GM10847 (cell line): ENCODE results near the gene PELO.

Experiments
- POLR2A ChIP-seq: IDR thresholded peaks from 2 replicates; pipeline ENCODE4 v1.6.1; 2011; ENCODE audit not compliant: insufficient read length; ENCODE audit errors: extremely low read depth

Gene PELO

DNA sequence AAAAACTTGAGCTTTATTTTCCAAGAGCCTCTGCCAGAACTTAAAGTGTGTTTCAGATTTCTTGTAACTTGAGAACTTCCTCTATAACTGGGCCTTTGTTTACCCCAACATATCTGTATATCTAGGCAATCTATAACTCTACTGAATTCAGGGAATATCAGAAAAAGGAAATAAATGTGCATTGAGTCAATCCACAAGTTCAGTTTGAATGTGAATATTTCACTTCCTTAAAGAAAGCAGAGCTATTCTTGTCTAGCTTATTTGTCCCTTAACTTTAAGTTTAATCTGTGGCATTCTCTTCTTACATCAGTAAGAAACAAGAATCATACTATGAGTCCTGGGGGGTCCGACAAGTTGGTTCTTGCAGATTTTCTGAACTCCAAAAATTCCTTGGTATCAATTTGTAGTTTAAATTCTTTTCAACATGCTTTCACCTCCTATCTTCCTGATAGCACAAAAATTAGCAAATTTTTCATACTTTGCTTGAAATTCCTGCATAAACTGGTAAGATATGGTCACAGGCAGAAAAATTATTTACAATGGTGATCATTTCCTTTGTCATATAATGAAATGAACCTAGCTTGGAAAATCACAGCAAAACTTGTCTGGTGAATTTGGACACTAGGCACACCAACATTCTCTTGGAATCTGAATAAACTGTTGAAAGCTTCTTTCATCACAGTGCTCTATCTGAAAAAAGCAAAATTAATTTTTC lies 19.8 kb upstream of the PELO start:
- TF ChIP-seq POLR2A = no peak

- no peak for TF ChIP-seq POLR2A
Observed at GRCh38 chr5:52769061-52769460, 18.7 kb upstream of the PELO start.

DNA sequence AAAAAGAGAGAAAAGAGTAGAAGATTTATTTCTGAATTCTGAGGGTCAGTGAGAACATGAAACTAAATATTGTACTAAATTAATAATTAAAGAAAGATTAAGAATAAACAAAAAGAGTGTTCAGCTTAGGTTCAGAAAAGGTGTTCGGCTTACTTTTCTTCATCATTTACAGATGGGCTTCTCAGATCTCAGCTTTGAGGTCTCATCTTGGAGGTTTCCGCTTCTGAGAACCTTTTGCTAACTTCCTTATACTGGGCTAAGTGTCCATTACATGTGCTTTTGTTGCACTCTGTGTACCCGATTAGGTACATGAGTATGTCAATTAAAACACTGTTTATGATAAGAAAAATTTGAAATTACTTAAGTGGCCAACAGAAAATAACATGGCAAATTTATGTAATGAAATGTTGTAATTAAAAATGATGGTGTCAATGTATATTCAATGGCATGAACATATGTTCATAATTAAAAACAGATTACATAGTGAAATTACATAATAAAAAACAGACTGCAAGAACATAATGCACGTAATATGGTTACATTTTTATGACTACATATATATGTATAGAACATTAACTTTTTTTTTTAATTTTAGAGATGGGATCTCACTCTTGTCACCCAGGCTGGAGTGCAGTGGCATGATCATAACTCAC lies 17.3 kb upstream of the PELO start:
- no peak for TF ChIP-seq POLR2A

DNA sequence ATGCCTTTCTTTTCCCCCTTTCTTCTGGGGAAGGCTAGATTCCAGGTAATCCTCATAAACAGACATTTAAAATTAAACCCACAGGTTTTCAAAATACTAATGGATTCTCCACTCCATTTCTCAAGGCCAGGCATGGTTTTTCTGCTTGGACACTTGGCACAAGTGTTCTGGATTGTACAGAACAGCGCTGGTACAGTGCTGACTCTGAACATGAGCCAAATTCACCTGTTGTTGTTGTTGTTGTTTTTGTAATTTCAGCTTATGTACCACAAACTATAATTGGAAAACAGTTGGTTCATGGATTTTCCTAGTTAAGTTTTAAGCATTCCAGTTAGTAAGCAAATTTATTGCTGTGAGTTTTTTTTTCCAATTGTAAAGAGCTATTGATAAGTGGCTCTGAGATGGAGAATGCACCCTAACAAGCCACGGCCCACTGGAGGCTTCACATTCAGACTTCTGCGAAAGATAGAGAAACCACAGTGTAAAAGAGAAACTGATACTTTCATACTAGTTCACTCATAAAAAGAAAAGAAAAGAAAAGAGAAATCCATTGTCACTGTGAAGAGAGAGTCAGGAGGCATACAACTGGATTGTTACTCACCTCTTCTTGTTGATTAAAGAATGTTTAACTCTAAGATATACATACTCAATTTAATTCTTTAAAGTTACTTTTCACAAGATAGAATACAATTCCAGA lies 16.2 kb upstream of the PELO start:
- no peak for TF ChIP-seq POLR2A

DNA sequence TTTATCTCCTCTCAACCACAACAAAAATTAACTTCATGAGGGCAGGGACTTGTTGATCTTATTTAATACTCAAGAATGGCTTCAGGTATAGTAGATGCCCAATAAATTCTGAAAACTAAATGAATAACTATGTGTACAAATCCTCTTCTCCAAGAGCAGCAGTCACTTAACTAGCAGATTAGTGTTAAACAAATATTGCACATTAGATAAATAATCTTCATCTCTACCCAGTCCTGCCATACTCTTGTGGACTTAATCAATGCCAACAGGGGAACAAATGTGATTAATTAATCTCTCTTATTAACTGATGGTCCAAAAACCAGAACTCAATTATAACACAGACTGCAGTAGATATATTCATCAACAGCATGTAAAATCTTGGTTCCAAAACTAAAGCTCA lies 15.0 kb upstream of the PELO start:
- TF ChIP-seq POLR2A = no peak

DNA sequence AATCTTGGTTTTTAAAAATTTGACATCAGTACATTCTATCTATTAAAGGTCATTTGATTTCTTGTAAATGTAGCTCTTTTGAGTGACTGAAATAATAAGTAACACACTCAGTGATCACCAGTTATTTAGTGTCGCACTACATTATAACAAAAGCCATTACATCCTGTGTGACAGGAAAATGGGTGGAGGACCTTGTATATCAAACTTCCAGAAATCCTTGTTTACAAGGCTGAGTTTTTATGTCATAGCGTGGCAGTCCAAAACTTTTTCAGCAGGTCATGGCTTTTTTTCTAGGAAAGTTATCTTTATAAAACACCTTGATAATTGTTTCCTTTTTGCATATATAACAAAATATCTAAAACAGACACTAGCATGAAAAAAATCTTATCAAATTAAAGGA lies 14.4 kb upstream of the PELO start:
- TF ChIP-seq POLR2A = no peak

GRCh38 chr5:52774005-52774410 lies 13.7 kb upstream of the PELO start:
- no peak for TF ChIP-seq POLR2A

- TF ChIP-seq POLR2A = no peak
Observed at GRCh38 chr5:52776116-52776515, 11.6 kb upstream of the PELO start.

GRCh38 chr5:52777186-52777585 lies 10.5 kb upstream of the PELO start:
- no peak for TF ChIP-seq POLR2A

- TF ChIP-seq POLR2A = no peak
Observed at GRCh38 chr5:52778781-52779180, 8.9 kb upstream of the PELO start.

GRCh38 chr5:52779213-52779612 lies 8.5 kb upstream of the PELO start:
- no peak for TF ChIP-seq POLR2A

GRCh38 chr5:52783226-52783959 lies 4.3 kb upstream of the PELO start:
- TF ChIP-seq POLR2A = no peak

- TF ChIP-seq POLR2A = no peak
Observed at GRCh38 chr5:52784737-52785136, 3.0 kb upstream of the PELO start.

DNA sequence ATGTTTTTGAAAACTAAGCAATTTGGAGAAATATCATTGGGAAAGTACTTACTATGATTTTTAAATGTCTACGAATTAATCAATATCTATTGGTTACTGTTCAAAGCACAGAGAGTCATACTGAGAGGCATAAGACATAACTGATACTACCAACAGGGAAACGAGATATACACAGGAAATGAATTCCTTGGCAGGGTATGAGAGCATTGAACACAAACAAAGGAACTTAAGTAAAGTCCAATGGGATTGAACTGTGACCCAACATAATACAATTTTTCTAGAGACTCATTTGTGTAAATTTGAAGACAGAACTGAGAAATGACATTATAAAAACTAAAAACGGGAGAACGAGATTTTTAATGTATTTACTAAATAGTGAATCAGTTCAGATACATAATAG lies 1.3 kb upstream of the PELO start:
- no peak for TF ChIP-seq POLR2A

DNA sequence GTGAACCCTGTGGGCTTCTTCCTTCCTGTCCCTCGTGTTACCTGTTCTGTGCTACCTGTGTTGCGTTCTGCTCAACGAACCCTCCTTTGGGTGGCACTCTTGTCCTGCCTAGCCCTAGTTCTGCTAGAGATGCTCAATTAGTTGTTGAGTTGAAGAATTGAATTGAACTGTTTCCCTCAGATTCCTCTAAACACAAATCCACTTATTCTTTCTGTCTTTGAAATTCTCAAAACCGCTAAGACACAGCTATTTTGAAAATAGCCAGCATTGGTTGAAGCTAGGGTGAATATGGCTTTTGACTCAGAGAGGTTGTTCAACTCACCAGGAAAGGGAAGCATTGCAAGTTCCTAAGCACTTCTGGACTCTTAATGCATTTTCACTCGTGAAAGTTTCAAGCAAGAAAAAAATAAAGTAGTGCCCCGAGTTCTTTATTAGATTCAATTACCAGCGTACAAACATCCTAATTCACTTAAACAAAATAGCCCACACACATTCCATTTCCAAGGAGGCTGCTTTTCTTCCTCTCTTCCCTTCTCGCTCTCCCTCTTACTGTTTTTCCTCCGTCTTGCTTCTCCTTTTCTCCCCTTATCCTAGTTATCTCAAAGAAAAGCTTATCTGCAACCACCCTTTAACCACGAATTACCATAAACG lies 642 bp upstream of the PELO start:
- no peak for TF ChIP-seq POLR2A
